ENCODE measurements around the gene ATRAID.
"Not testable (repeated sequence)": the region's sequence is repeated elsewhere in the genome, so short reads cannot be mapped to it uniquely, and the experiment has no call there.

Gene ATRAID

GRCh38 chr2:27194538-27195354 lies 17.1 kb upstream of the ATRAID start:
- peak; percentile 72 for DNase-seq

GRCh38 chr2:27195799-27196198 lies 16.0 kb upstream of the ATRAID start:
- DNase-seq: not testable (repeated sequence)

GRCh38 chr2:27198068-27198467 lies 13.8 kb upstream of the ATRAID start:
- DNase-seq: not testable (repeated sequence)

- DNase-seq: no peak
Measured at GRCh38 chr2:27198627-27199026, 13.2 kb upstream of the ATRAID start.

GRCh38 chr2:27199241-27199640 lies 12.6 kb upstream of the ATRAID start:
- DNase-seq: no peak

- DNase-seq: no peak
Measured at GRCh38 chr2:27201675-27202074, 10.2 kb upstream of the ATRAID start.

- peak; percentile 50 for DNase-seq
Measured at GRCh38 chr2:27202854-27203253, 9.0 kb upstream of the ATRAID start.

- DNase-seq: no peak
Measured at GRCh38 chr2:27203741-27204140, 8.1 kb upstream of the ATRAID start.

- no peak for DNase-seq
Measured at GRCh38 chr2:27204566-27204965, 7.3 kb upstream of the ATRAID start.

GRCh38 chr2:27205206-27205605 lies 6.6 kb upstream of the ATRAID start:
- no peak for DNase-seq

- no peak for DNase-seq
Measured at GRCh38 chr2:27206346-27206745, 5.5 kb upstream of the ATRAID start.

- DNase-seq: no peak
Measured at GRCh38 chr2:27208486-27209050, 3.3 kb upstream of the ATRAID start.

GRCh38 chr2:27209621-27210401 lies 2.0 kb upstream of the ATRAID start:
- no peak for DNase-seq

- DNase-seq: no peak
Measured at GRCh38 chr2:27211241-27211942, 449 bp upstream of the ATRAID start.

- DNase-seq: peak; percentile 31
Measured at GRCh38 chr2:27212626-27213471, 1.0 kb downstream of the ATRAID start.

GRCh38 chr2:27214941-27215340 lies 3.1 kb downstream of the ATRAID start:
- DNase-seq: no peak

GRCh38 chr2:27216416-27217137 lies 4.7 kb downstream of the ATRAID start:
- no peak for DNase-seq

- peak; percentile 72 for DNase-seq
Measured at GRCh38 chr2:27217173-27218121, 5.6 kb downstream of the ATRAID start, which contains the start of gene CAD. Gene CAD, plus strand, starts transcription at chr2:27217369. Its CDS starts 183 bp downstream, at chr2:27217552.

- DNase-seq: no peak
Measured at GRCh38 chr2:27218614-27219013, 6.8 kb downstream of the ATRAID start.

GRCh38 chr2:27219091-27219490 lies 7.2 kb downstream of the ATRAID start:
- DNase-seq: no peak

All from kidney glomerular epithelial cell (primary cell).